ENCODE results near the gene PPP1R3E.

DNA sequence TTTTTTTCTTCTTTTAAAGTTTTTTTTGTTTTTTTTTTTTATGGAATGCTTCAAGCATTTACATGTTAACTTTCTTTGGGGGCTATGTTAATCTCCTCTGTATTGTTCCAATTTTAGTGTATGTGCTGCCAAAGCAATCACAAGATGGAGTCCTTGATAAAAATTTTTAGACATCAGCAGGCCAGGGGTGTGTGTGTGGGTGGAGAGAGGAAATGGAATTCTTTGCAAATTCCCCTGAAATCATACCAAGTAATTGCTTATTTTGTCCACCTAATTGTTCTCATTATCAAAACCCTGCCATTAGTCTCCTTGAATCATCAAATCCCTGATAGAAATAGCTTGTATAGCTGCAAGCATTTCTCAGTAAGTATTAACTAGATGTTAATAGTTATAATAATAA lies 43.2 kb downstream of the PPP1R3E start:
- TF ChIP-seq POLR2AphosphoS5 (IDR thresholded peaks at IDR 0.05) (no peak), EP300 (IDR thresholded peaks at IDR 0.05) (no peak)
- TF ChIP-seq, protein P1, sequence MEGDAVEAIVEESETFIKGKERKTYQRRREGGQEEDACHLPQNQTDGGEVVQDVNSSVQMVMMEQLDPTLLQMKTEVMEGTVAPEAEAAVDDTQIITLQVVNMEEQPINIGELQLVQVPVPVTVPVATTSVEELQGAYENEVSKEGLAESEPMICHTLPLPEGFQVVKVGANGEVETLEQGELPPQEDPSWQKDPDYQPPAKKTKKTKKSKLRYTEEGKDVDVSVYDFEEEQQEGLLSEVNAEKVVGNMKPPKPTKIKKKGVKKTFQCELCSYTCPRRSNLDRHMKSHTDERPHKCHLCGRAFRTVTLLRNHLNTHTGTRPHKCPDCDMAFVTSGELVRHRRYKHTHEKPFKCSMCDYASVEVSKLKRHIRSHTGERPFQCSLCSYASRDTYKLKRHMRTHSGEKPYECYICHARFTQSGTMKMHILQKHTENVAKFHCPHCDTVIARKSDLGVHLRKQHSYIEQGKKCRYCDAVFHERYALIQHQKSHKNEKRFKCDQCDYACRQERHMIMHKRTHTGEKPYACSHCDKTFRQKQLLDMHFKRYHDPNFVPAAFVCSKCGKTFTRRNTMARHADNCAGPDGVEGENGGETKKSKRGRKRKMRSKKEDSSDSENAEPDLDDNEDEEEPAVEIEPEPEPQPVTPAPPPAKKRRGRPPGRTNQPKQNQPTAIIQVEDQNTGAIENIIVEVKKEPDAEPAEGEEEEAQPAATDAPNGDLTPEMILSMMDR (IDR thresholded peaks at IDR 0.05) = no peak
